Transverse colon (tissue), 4 donors: ENCODE results near the gene IL17RE. TPM values are rescaled to one million over a fixed set of nuclear protein-coding genes. Genes with fewer than 3 reads are reported as not detected.
"Not testable (repeated sequence)": the region's sequence is repeated elsewhere in the genome, so short reads cannot be mapped to it uniquely, and the experiment has no call there.

ENCODE experiments used
- DNase-seq: peaks from one replicate; pipeline ENCODE4 v3.0.0-alpha.2; 2019
- H3K27ac ChIP-seq, 4 donors: fragments of 200-600 bp; sonication (generic); 2 replicates each; pipeline ENCODE4 v1.5.1; 2016 to 2018; ENCODE audit warnings: inconsistent platforms in 4 of 4
- H3K27me3 ChIP-seq: fragments of 200-600 bp; sonication (generic); 2 replicates; pipeline ENCODE4 v1.5.1; 2017; ENCODE audit warnings: inconsistent platforms
- H3K36me3 ChIP-seq, 4 donors: fragments of 200-600 bp; sonication (generic); 2 replicates each; pipeline ENCODE4 v1.5.1; 2017 to 2019; ENCODE audit warnings: inconsistent platforms in 4 of 4
- H3K4me1 ChIP-seq, 4 donors: fragments of 200-600 bp; sonication (generic); 2 replicates each; pipeline ENCODE4 v1.5.1; 2017 to 2020; ENCODE audit warnings: inconsistent platforms in 4 of 4
- H3K4me3 ChIP-seq, 4 donors: fragments of 200-600 bp; sonication (generic); 1 replicate in 1 of 4; 2 replicates in 3 of 4; pipeline versions ENCODE4 v1.5.1 to v1.6.1; 2017 to 2019; ENCODE audit warnings: inconsistent platforms in 4 of 4
- H3K9me3 ChIP-seq, 2 donors: fragments of 200-600 bp; sonication (generic); 2 replicates each; pipeline ENCODE4 v1.5.1; 2017 to 2019; ENCODE audit warnings: inconsistent platforms in 2 of 2
- EP300 ChIP-seq: sonication (generic); formaldehyde crosslinking; IDR thresholded peaks from one replicate; pipeline ENCODE4 v1.6.1; 2017; ENCODE audit warnings: antibody characterized with exemption, low read depth
- POLR2A ChIP-seq: fragments of 450-650 bp; IDR thresholded peaks from one replicate; pipeline ENCODE4 v1.6.1; 2016; ENCODE audit warnings: antibody characterized with exemption, mild to moderate bottlenecking, moderate library complexity
- POLR2AphosphoS5 ChIP-seq, 3 donors: sonication (generic); formaldehyde crosslinking; IDR thresholded peaks; one replicate each; pipeline ENCODE4 v1.6.1; 2016; ENCODE audit warnings: antibody characterized with exemption in 3 of 3
- WGBS, 2 donors: methylation state at CpG; one replicate each; pipeline ENCODE4 v1.1.5; 2018; ENCODE audit warnings: low coverage in 1 of 2; 5-methylcytosine and 5-hydroxymethylcytosine counted together
- in situ Hi-C, 4 donors: fragments of 200-750 bp; cut with MboI; loops; one replicate each; pipeline versions ENCODE4 v1.15.0 to v1.15.1; 2017; ENCODE audit warnings: low sequenced_read_pairs in 3 of 4, low pct_ligation_motif_present in 1 of 4, low pct_unique_long_range_greater_than_20kb in 1 of 4
- intact Hi-C: fragments of 100-400 bp; cut with DNase I; formaldehyde crosslinking; loops from one replicate; pipeline ENCODE4 v1.15.1; 2023; ENCODE audit warnings: low total_unique reads
- total RNA-seq, 4 donors: library from RNA; depleted of rRNA; stranded (reverse); fragments of >200 nt; gene quantifications; one replicate each; pipeline ENCODE4 v1.1.0, GENCODE V29; 2016
- TF ChIP-seq, protein P1 (sequence below), 5 experiments: fragments of 200-600 bp in 3 of 5; fragments of 450-650 bp in 2 of 5; sonication (generic) in 3 of 5; IDR thresholded peaks; 1 replicate in 2 of 5; 2 replicates in 3 of 5; pipeline ENCODE4 v1.5.1; 2016 to 2017; ENCODE audit warnings: antibody characterized with exemption in 5 of 5, inconsistent platforms in 3 of 5, mild to moderate bottlenecking in 2 of 5, moderate library complexity in 1 of 5

The IL17RE gene
- total RNA-seq, 4 donors from 2014 or later, result 81.5 to 178 (median 108) TPM

- intact Hi-C loops (no loop called here), in situ Hi-C loops (no loop called here)
- Histone ChIP-seq H3K4me1 (peaks cover 7 to 29% (median 10%) of the 10 kb centered on the region in 4 donors), H3K36me3 (no peaks in the 10 kb centered on the region), H3K9me3 (no peaks in the 10 kb centered on the region), H3K27ac (peak overlapping the region; percentile 59 to 87 (median 82)), H3K4me3 (no peak overlapping the region), H3K27me3 (no peaks in the 10 kb centered on the region)
- WGBS, 2 donors, result 60 to 68% methylated on average over 2 to 16 of the region's 16 CpGs
- TF ChIP-seq POLR2AphosphoS5 (IDR thresholded peaks at IDR 0.05) (no peak), EP300 (no peak)
- peak; percentile 56 for DNase-seq
Measured at GRCh38 chr3:9864200-9864927, 38.3 kb upstream of the IL17RE start.

GRCh38 chr3:9865125-9865637 lies 37.5 kb upstream of the IL17RE start:
- H3K4me1 ChIP-seq, result peaks cover 7 to 29% (median 10%) of the 10 kb centered on the region in 4 donors
- 82% methylated on average over 10 of the region's 10 CpGs; no CpG with 5 or more reads in 1 of the 2 donors for WGBS, 2 donors
- H3K4me3 ChIP-seq, H3K9me3 ChIP-seq, intact Hi-C loops, H3K36me3 ChIP-seq, H3K27me3 ChIP-seq, DNase-seq, in situ Hi-C loops: not testable (repeated sequence)
- H3K27ac ChIP-seq, result peak overlapping the region; percentile 59 to 87 (median 82)

GRCh38 chr3:9866639-9867038 lies 36.0 kb upstream of the IL17RE start:
- in situ Hi-C loops (no loop called here), intact Hi-C loops (no loop called here)
- peak; percentile 41 for DNase-seq
- Histone ChIP-seq H3K27me3 (no peaks in the 10 kb centered on the region), H3K9me3 (no peaks in the 10 kb centered on the region), H3K27ac (peak overlapping the region; percentile 59 to 87 (median 82)), H3K4me1 (peaks cover 7 to 29% (median 10%) of the 10 kb centered on the region in 4 donors), H3K36me3 (no peaks in the 10 kb centered on the region), H3K4me3 (no peak overlapping the region)
- 83 to 84% methylated on average over 1 to 8 of the region's 8 CpGs for WGBS, 2 donors
- TF ChIP-seq EP300 (no peak), POLR2A (no peak), POLR2AphosphoS5 (IDR thresholded peaks at IDR 0.05) (no peak)
- TF ChIP-seq, protein P1, sequence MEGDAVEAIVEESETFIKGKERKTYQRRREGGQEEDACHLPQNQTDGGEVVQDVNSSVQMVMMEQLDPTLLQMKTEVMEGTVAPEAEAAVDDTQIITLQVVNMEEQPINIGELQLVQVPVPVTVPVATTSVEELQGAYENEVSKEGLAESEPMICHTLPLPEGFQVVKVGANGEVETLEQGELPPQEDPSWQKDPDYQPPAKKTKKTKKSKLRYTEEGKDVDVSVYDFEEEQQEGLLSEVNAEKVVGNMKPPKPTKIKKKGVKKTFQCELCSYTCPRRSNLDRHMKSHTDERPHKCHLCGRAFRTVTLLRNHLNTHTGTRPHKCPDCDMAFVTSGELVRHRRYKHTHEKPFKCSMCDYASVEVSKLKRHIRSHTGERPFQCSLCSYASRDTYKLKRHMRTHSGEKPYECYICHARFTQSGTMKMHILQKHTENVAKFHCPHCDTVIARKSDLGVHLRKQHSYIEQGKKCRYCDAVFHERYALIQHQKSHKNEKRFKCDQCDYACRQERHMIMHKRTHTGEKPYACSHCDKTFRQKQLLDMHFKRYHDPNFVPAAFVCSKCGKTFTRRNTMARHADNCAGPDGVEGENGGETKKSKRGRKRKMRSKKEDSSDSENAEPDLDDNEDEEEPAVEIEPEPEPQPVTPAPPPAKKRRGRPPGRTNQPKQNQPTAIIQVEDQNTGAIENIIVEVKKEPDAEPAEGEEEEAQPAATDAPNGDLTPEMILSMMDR (IDR thresholded peaks at IDR 0.05), result no peak

GRCh38 chr3:9867106-9867505 lies 35.5 kb upstream of the IL17RE start:
- no peak overlapping the region for H3K4me3 ChIP-seq
- H3K27ac ChIP-seq, result peak overlapping the region; percentile 4 to 87 (median 72)
- H3K9me3 ChIP-seq, result no peaks in the 10 kb centered on the region
- intact Hi-C loops, result no loop called here
- in situ Hi-C loops, result no loop called here
- 84% methylated on average over 5 to 12 of the region's 12 CpGs for WGBS, 2 donors
- TF ChIP-seq EP300, result no peak
- TF ChIP-seq, protein P1 (IDR thresholded peaks at IDR 0.05), result no peak
- no peak for TF ChIP-seq POLR2AphosphoS5 (IDR thresholded peaks at IDR 0.05)
- no peak for TF ChIP-seq POLR2A
- no peak for DNase-seq
- H3K36me3 ChIP-seq, result no peaks in the 10 kb centered on the region
- H3K27me3 ChIP-seq, result no peaks in the 10 kb centered on the region
- peaks cover 7 to 29% (median 10%) of the 10 kb centered on the region in 4 donors for H3K4me1 ChIP-seq

GRCh38 chr3:9869955-9870354 lies 32.7 kb upstream of the IL17RE start:
- no peak overlapping the region for H3K4me3 ChIP-seq
- intact Hi-C loops, result no loop called here
- H3K27me3 ChIP-seq, result no peaks in the 10 kb centered on the region
- H3K4me1 ChIP-seq, result peaks cover 0 to 5% (median 0%) of the 10 kb centered on the region in 4 donors
- H3K9me3 ChIP-seq, result no peaks in the 10 kb centered on the region
- in situ Hi-C loops, result no loop called here
- WGBS, 2 donors, result 72% methylated on average over 5 of the region's 5 CpGs; no CpG with 5 or more reads in 1 of the 2 donors
- no peak overlapping the region for H3K27ac ChIP-seq
- no peak for TF ChIP-seq EP300
- TF ChIP-seq, protein P1 (IDR thresholded peaks at IDR 0.05), result no peak
- no peak for TF ChIP-seq POLR2AphosphoS5 (IDR thresholded peaks at IDR 0.05)
- TF ChIP-seq POLR2A, result no peak
- no peaks in the 10 kb centered on the region for H3K36me3 ChIP-seq
- DNase-seq, result no peak
